Epithelial cell of esophagus (primary cell): ENCODE data around the gene TMPO.

ENCODE experiments used
- DNase-seq: peaks from one replicate; pipeline ENCODE4 v3.0.0; 2010; ENCODE audit warnings: low read depth
- H3K4me3 ChIP-seq: 2 replicates; pipeline ENCODE4 v1.5.1; 2011; ENCODE audit warnings: mild to moderate bottlenecking, low read length, control low read depth
- CTCF ChIP-seq: IDR thresholded peaks from 2 replicates; pipeline ENCODE4 v1.5.1; 2011; ENCODE audit warnings: low read depth, mild to moderate bottlenecking, low read length, control low read depth, inconsistent platforms; ENCODE audit not compliant: insufficient read depth; ENCODE audit errors: missing control alignments

TMPO gene

GRCh38 chr12:98579835-98580234 lies 64.4 kb downstream of the TMPO start:
- H3K4me3 ChIP-seq = no peak overlapping the region
- DNase-seq = no peak
- no peak for TF ChIP-seq CTCF

- H3K4me3 ChIP-seq = no peak overlapping the region
- no peak for DNase-seq
- no peak for TF ChIP-seq CTCF
These were observed 65.3 kb downstream of the TMPO start for GRCh38 chr12:98580695-98581094.

DNA sequence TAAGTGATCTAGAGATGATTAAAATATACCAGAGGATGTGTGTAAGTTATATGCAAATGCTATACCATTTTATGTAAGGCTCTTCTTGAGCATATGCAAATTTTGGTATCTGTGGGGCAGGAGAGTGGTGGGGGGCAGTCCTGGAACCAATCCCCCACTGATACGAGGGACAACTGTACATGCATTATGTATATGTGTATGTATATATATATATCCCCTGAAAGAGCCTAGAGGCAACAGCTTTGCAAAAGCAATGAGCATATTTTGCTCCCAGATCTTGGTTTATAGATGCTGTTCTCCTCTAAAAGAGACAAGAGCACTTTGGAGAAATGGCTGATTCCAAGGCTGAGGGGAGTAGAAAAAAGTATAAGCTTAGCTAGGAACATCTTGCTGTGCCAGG lies 65.7 kb downstream of the TMPO start:
- no peak for DNase-seq
- TF ChIP-seq CTCF = no peak
- no peak overlapping the region for H3K4me3 ChIP-seq

GRCh38 chr12:98582093-98582492 lies 66.7 kb downstream of the TMPO start:
- no peak for TF ChIP-seq CTCF
- DNase-seq = no peak
- no peak overlapping the region for H3K4me3 ChIP-seq

GRCh38 chr12:98587084-98587483 lies 71.7 kb downstream of the TMPO start:
- no peak overlapping the region for H3K4me3 ChIP-seq
- no peak for DNase-seq
- TF ChIP-seq CTCF = no peak

- H3K4me3 ChIP-seq = no peak overlapping the region
- TF ChIP-seq CTCF = no peak
- no peak for DNase-seq
These were observed 75.8 kb downstream of the TMPO start for GRCh38 chr12:98591209-98591608.

DNA sequence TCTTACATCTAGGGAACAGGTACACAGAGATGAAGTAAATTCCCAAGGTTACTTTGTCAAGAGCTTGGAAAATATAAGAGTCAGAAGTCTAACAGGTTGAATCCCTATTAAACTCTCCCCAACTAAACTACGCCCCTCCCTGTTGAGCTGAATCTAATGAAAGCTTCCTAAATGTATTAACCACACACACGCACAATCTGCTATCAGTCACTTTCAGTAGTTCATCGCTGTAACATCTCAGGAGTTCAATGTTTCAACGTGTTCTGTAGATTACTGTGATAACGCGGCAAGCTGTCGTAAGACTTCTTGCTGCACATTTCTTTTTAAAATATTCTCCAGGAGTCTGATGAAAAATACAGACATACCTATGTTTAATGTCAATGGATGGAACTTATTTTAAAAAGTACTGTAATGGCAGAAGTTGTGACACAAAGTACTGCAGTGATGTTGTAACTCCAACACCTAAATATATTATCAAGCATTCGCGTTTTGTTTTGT lies 77.5 kb downstream of the TMPO start:
- no peak for TF ChIP-seq CTCF
- peak overlapping the region; percentile 97 for H3K4me3 ChIP-seq
- peak; percentile 27 for DNase-seq
